ENCODE data around the gene HBB.

- TF ChIP-seq CTCF (IDR thresholded peaks at IDR 0.05) (no peak), POLR2A (IDR thresholded peaks at IDR 0.05) (no peak), POLR2AphosphoS5 (IDR thresholded peaks at IDR 0.05) (no peak), EP300 (IDR thresholded peaks at IDR 0.05; ENCODE audit: low read depth) (no peak)
These were observed 6.0 kb upstream of the HBB start for GRCh38 chr11:5232821-5233220.

Data from transverse colon (tissue), 4 donors.